Activated CD4-positive, alpha-beta T cell treated with anti-CD3 and anti-CD28 coated beads for 4 hours (primary cell): ENCODE measurements around the gene BRD1.
A peak's percentile ranks its signal among the peaks of the same experiment; 100 is the strongest.

ENCODE experiments used
- DNase-seq, 2 donors: peaks; one replicate each; pipeline ENCODE4 v3.0.0-alpha.2; 2020

Gene BRD1

DNA sequence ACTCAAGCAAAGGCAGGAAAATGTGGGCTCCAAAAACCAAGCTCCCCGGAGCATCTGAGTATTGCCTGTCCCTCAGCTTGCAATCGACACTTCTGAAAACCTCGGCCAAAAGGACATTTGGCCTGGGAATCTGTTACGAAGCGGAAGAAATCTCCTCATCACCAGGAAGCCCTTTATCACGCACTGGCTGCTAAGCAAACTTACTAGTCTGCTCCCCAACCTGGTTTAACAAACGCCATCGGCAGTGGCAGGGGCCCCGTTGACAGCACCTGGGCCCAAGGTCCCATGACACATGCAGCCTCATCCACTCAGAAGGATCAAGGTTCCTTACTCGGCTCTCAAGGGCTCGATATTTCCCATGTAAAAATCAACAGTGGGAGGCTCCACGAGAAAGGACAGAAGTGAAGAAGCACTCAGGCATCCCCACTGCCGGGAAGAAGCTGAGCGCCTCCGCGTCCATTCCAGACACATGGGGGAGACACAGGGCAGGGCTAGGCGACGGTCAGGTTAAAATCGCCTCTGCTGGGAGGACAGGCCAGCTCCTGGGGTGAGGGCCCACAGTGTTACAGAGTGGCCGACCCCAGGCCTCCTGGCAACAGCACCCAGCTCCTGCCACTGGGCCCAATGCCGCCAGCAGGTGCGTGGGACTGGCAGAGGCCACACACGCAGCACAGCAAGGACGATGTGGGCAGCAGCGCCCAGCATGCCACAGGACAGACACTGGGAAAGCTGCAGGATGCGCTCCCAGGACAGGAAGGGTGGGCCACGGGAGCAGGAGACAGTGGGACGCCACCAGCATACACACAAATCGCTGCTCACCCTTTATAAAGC lies 27.1 kb downstream of the BRD1 start:
- no peak for DNase-seq

DNA sequence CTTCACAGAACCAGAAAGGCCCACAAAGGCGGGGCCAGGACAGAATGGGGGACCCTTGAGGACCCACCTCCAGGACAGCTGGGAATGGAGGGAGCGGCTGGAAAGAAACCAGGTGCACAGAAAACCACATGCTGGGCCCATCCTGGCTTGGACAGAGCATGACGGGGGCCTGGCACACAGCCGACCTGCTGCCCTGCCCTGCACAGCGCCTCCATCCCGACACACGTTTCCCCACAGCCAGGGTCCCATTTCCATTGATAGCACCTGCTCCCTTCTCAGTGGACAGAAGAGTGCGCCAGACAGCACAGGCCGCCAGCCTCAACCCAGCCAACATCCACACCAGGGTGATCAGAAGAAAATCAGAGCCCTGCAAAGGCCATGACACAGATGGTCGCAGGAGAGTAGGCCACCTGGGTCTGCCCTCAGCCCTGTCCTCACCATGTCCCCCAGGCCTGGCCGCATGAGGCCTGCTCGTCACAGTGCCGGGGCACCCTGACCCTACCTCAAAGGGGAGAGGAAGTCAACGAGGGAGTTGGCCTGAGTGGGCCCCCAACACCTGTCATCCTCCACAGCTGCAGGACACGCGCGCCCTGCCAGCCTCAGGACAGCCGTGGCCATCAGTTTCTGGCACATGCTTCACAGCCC lies 28.1 kb downstream of the BRD1 start:
- no peak for DNase-seq

DNA sequence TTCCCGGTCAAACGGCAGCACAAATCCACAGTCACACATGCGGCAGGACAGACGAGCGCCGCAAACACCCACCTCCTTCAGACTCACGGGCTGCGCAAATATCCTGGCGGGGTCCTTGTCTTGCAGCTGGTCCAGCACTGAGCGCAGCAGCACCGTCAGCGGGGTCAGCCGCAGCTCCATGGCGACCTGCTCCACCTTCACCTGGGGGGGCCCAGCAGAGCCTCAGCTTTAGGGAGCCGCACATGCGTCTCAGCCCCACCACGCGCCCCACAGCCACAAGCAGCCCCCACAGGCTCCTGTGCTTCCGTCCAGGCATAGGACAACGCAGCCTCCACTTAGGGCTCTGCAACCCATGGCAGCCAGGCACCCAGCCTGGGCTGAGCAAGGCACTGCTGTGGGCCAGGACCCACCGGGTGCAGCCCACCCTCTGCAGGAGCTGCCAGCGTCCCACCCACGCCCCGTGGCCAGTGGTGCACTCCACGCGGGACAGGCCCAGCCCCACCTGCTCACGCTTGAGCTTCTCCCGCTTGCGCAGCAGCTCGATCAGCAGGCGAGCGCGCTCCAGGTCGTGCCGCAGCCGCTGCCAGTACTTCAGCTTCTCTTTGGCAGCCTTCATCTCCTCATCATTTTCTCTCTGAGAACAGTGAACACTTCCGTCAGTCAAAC lies 29.1 kb downstream of the BRD1 start:
- DNase-seq: no peak

DNA sequence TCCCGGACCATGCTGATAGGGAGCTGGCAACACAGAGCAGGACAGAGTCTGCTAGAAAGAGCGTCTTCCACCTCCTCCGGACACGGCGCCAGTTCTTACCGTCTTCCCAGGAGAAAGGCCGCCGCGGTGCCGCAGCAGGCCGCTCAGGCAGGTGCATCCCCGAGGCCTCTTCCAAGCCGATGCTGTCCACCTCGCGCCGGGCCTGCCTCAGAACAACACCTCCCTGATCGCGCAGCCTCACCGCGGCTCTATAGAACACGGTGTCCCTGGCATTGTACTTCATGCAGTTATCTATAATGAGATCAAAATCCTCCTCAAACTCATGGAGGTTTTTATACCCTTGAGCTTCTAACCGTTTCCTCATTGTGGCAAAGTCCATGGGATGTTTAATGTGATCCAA lies 30.0 kb downstream of the BRD1 start:
- no peak for DNase-seq

DNA sequence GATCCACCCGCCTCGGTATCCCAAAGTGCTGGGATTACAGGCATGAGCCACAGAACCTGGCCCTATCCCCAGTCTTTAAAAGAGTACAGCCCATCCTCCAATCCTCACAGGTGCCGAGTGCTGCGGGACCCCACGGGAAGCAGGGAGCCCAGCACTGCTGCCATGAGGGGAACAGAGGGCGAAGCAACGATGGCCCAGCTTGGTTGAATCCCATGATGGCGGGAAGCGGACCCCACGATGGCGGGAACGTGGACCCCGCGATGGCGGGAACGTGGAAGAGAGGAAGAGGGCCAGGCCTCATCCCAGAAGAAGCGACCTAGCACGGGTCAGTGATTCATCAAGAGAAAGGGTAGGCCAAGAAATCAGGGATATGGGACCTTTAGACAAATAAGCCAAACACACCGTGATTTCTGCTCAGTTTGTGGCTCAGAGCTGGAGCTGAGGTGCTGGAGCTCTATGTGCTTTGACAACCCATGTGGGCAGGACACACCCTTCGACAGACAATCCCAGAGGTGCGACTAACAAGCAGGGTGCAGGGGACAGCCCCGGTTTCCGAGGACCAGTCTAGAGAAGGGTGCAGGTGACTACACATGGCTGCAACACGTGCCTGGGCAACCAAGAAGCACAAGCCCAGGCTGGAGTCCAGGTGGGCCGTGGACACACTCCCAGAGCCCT lies 30.9 kb downstream of the BRD1 start:
- no peak for DNase-seq

DNA sequence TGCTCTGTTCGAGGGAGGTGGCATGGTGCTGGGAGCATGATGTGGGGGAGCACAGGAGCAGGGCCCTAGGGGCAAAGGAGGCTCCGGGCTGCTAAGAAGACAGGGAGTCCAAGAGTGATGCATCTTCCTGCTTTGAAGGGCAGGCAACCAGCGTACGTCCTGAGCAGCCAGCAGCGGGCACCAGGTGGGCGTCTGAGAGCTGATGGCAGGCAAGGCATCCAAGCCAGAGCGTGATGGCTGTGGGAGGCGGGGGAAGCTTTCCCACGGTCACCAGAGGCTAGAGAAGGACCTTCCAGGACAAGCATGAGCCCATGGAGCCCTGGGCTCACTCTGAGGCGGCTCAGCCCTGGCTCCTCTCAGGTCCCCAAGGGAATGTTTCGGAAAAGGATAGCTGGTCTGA lies 32.2 kb downstream of the BRD1 start:
- DNase-seq: no peak

DNA sequence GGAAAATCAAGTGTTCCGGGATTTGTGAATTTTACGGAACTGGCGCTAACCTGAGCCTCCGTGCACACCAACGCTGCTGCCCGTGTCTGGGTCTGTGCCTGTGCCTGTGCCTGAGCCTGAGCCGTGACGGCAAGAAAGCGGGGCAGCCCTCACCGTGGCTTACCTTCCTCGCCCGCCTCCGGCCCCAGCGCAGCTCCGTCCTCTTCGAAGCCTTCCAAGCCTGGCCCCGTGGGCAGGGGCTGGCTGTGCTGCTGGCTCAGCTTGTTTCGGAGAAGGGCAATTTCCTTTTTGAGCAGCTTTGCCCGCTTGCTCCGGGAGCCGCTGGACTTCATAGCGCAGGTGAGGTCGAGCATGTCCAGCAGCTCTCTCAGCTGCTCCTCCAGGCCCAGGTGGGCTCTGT lies 33.8 kb downstream of the BRD1 start:
- no peak for DNase-seq

DNA sequence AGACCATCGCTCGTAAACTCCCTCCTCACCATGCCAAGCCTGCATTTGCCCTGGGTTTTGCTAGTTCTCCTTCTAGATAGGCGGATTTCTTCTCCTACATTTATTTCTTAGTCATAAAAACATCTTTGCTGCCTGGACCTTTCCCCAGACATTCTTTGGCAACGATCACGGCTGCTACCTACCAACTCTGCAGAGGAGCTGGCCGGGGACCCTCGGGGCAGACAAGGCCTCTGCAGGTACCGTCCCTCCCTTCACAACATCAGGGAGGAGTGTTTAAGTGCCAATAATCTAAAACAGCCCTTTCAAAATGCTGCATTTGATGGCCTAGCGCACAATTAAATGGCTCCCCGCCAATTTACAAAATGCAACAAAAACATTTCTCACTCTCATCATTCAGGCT lies 34.4 kb downstream of the BRD1 start:
- no peak for DNase-seq

DNA sequence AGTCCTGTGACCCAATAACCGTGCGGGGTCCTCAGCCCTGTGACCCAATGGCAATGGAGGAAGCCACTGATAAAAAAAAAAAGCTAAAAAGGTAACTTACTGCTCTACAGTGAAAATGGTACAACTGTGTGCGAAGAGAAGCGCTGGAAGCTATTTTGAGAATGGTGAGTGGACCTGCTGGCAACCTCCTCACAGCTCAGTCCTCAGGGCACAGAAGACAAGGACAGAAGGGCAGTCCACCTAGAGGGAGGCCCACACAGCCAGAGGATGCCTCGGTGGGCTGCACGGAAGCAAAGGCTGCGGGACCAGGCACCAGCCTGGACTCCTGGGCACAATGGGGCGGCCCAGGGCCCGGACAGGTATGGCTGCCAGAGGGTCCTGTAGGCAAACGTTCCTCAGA lies 35.6 kb downstream of the BRD1 start:
- no peak for DNase-seq

DNA sequence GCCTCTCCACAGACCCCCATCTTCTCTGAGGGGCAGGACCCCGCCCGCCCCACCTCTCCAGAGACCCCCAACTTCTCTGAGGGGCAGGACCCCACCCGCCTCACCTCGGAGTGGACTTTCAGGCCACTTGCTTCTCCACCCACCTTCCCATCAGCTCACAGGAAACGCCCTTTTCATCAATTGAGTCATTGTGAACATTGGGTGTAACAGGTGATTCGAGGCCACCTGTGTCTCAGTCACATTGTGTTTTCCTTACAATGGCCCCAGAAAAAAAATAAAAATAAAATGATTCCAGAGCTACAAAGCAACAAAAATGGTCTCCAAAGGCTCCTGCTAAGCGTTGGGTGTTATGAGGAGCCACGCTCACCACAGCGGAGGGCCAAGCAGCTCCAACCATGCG lies 36.0 kb downstream of the BRD1 start:
- no peak for DNase-seq

DNA sequence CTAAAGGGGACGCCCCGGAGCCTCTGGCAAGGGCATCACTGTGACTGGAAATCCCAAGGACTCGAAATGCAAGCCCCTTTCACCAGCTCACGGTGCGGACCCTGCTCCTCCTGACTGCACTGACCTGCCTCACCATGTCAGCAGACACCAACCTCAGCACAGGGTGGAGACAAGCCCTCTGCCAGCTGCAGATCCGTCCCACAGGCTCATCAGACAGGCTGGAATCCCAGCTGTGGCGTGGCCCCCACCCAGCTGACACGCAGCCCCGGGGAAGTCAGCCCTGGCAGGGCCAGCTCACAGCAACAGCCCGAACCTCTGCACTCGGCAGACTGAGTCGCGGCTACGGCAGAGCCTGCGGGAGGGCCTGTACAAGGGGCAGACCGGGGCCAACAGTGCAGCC lies 36.8 kb downstream of the BRD1 start:
- DNase-seq: no peak

DNA sequence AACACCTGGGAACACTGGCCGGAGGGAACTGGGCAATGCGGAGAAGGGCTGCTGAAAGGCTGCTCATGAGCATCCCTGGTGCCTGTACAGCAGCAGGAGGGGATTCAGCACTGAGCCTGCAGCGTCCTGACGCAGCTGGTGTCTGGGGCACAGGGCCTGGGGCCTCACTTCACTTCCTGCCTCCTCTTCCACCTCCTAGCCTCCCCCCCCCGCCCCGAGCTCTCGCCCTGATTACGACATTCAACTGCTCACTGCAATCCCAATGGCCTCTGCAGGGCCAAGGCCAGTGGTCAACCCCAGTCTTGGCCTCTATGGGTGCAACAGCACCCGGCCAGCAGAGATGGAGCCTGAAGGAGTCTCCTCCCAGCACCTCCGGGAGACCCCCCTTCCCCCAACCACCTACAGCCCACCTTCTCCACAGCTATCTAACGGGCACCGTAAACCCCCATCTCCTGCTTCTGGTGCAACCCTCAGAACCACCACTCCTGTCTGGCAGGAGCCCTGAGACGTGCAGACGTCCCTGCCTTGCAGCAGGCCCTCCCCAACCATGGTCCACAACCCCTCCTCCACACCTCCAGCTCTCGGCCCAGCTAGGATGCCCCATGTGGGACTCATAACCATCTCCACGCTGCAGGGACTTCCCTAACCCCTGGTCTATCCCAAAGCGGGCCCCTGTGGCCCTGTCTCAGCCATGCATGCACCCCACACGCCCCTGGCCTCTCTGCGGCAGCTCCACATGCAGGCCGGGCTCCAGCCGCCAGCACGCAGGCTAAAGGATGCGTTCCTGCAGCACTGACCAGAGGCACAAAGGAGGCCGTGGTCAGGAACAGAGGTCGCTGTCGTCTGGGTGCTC lies 38.2 kb downstream of the BRD1 start:
- DNase-seq: peak in 1 of 2 donors; percentile 21

DNA sequence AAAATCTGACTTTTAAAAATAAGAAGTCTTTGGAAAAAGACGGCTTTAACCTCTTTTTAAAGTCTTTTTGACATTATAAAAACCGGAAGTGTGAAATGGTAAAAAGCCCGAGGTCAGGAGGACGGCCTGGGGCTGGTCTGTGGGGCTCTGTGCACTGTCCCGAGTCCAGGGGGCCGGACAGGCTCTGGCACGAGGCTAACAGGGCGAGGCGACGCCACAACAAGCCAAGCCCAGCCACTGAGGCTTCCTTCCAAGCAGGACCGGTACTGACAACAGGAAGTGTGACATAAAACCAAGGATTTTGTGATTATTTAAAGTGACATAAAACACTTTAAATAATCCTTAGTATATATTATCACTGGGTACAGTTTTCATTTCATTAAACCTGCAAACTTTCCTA lies 39.2 kb downstream of the BRD1 start:
- DNase-seq: no peak

DNA sequence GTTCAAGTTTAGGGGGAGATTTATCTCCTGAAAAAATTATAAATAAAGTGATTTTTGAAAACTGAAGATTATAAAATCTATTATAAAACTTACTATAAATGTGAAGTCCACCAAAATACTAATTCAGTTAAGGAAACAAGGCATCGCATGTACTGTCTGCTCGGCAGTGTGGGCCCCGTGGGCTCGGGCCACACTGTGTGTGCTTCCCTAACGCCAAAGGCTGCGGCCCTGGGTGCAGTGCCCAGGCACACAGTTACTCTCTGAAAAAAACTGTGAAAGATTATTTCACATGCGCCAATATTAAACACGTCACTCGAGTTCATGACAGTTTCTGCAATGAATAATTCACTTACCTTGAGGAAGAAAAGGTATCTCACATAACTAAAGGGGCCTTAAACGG lies 39.8 kb downstream of the BRD1 start:
- no peak for DNase-seq

DNA sequence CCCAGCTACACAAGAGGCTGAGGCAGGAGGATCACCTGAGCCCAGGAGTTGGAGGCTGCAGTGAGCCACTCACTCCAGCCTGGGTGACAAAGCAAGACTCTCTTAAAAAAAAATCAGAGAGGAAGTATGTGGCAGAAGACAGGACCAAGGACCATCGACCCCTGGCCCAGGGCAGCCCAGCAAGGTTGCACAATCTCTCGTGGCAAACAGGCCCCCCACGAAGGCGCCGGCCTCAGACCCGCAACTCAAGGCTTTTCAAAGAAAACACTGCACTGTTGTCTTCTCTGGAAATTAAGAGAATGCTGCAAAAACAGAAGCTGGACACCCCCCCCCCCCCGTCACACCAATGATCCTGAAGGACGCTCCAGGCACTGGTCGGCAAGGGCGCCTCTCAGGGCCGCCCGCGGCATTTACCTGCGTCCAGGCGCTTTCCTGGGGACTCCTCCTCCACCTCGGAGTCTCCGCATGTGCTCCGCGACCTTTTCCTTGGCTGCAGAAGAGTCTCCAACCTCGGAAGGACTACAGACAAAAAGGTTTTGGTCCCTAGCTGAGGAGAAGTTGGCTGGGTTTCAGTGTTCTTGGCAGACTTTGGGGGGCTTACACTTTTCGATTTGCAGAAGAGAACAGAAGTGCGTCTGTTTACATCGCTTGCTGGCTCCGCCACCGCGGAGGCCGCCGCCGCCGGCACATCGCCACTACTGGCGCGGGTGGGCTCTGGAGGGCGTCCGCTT lies 40.5 kb downstream of the BRD1 start:
- DNase-seq: no peak

DNA sequence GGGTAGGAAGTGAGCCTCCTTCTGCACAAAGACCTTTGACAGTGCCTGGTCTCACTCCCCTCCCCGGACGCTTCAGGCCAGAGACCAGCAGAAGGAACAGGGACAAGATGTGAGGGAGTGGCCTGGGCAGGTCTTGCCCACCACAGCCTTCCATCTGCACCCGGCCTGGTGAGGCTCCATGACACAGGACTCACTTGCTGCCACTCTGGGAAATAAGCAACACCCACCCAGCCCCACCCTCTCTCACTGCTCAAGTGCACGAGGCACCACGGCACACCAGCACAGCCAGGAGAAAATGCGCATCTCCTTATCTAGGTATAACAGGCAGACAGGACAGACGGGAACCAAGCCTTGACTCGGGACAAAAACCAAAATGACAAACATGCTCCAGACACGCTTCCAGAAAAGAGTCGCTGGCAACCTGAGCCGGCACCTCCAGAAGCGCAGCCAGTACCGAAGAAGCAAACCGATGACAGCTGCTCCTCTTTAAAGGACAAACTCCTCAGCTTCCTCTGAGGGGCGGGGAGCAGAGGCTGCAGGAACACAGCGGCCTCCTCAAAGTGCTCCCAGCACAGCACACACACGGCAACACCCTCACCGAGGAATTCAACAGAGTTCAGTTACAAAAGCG lies 41.7 kb downstream of the BRD1 start:
- no peak for DNase-seq

DNA sequence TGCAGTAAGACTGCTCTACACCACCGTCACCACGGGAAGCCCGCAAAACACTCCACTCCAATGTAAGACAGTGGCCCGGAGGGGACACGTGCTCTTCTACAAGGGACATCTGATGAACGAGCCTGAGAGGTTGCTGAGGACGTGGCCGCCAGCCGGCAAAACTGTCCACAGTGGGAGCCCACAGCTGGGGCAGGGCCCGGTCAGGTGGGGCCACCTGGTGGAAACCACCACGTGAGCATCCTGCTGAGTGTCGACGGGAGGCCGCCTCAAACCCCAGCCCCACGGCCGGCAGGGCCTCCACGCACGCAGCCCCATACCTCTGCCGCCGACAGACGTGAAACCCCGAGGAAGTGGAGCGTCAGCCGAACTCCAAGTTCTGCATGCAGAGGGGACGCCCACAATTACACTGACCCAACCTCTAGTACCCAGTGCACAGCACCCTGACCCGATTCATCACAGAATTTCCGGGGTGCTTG lies 42.6 kb downstream of the BRD1 start:
- DNase-seq: no peak

DNA sequence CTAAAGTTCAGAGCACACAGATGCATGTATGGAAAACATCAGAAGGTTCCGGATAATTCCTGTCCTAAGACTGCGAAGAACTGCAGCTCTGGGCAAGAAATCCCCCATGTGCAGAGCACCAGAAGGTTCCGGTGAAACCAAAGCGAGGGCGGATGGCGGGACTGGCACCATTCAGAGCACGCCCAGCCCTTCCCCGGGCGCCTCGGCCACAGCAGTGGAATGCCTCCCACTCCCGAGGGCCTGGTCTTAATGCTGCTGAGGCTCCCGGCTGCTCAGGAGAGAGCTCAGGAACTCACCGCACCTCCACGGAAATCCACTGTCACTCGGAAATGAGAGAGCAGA lies 43.1 kb downstream of the BRD1 start:
- DNase-seq: no peak

DNA sequence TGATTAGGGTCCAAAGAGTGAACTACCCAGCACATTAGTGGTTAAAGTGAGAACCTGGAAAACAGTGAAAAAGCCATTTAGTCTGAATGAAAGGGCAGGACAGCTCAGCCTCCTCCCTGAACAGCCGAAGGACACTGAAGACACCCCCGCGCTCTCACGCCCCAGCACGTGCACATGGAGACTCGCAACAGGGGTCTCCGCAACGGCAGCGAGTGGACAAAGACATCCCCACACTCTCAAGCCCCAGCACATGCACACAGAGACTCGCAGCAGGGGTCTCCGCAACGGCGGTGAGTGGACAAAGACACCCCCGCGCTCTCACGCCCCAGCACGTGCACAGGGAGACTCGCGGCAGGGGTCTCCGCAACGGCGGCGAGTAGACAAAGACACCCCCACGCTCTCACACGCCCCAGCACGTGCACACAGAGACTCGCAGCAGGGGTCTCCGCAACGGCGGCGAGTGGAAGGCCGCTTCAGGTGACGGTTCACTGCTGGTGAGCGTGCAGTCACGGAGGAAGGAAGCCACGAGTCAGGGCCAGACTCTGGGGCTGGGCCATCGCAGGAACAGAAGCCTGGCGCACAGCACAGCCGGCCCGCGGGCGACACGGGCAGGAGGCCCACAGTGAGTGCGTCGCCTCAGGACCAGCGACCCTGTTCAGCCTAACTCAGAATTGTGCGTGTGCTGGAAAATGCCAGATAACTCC lies 43.6 kb downstream of the BRD1 start:
- no peak for DNase-seq

DNA sequence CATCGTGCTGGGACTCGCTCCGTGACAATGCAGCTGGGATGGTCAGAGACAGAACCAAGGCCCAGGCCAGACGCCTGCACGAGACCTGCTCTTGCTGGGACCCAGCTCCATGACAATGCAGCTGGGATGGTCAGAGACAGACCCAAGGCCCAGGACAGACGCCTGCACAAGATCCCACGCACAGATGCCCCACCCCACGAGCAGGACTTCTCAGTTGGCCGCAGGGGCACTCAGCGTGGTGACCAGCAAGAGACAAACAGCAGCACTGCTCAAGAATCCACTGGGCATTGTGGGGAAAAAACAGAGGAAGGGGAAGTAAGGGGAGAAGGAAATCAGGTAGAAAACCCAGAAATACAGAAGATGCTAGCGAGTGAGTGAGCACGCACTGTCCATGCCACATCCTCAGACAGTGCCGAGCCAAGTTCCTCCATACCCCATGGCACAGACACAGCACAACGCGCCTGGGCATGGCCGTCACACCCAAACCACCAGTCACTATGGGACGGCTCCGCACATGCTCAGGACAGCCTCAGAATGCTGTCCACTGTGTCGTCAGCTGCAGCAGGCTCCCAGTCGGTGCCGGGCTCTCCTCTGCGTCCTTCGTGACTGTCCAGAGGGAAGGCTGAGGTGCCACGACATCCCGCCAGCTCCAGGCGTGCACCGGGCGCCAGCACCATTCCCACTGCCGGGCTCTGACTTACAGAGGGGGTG lies 44.5 kb downstream of the BRD1 start:
- DNase-seq: no peak
